ENCODE data around the gene DRD2. TPM values are rescaled to one million over a fixed set of nuclear protein-coding genes. Genes with fewer than 3 reads are reported as not detected.

DRD2 gene
- total and polyA plus RNA-seq, 3 donors from 2014 or later, result 0.74 to 2.6 (median 2.5) TPM

GRCh38 chr11:113415343-113415742 is 59.9 kb downstream of the DRD2 start:
- intact Hi-C loops (cut with DNase I; ENCODE audit: low total_unique reads), result no loop called here
- WGBS, 2 donors, result 91 to 94% methylated on average over 16 of the region's 16 CpGs
- TF ChIP-seq POLR2A (IDR thresholded peaks at IDR 0.05) (no peak), CTCF (IDR thresholded peaks at IDR 0.05) (no peak)
- H3K27ac ChIP-seq, result no peak overlapping the region
- no peaks in the 10 kb centered on the region for H3K9me3 ChIP-seq
- no peaks in the 10 kb centered on the region for H3K27me3 ChIP-seq
- H3K36me3 ChIP-seq (ENCODE audit: low read depth, missing control alignments), result no peaks in the 10 kb centered on the region
- DNase-seq, result no peak
- no peak overlapping the region for H3K4me3 ChIP-seq
- H3K4me1 ChIP-seq, result no peaks in the 10 kb centered on the region

- H3K9me3 ChIP-seq, result no peaks in the 10 kb centered on the region
- intact Hi-C loops (cut with DNase I; ENCODE audit: low total_unique reads), result no loop called here
- no peaks in the 10 kb centered on the region for H3K27me3 ChIP-seq
- DNase-seq, result no peak
- no peaks in the 10 kb centered on the region for H3K36me3 ChIP-seq (ENCODE audit: low read depth, missing control alignments)
- no peak overlapping the region for H3K4me3 ChIP-seq
- H3K4me1 ChIP-seq, result no peaks in the 10 kb centered on the region
- 86 to 92% methylated on average over 4 to 9 of the region's 9 CpGs for WGBS, 2 donors
- no peak overlapping the region for H3K27ac ChIP-seq
- TF ChIP-seq CTCF (IDR thresholded peaks at IDR 0.05) (no peak), POLR2A (IDR thresholded peaks at IDR 0.05) (no peak)
These were observed 62.5 kb downstream of the DRD2 start for GRCh38 chr11:113412675-113413074.

GRCh38 chr11:113411536-113411935 is 63.7 kb downstream of the DRD2 start:
- intact Hi-C loops (cut with DNase I; ENCODE audit: low total_unique reads), result no loop called here
- WGBS, 2 donors, result 79 to 86% methylated on average over 3 of the region's 3 CpGs
- no peaks in the 10 kb centered on the region for H3K4me1 ChIP-seq
- H3K36me3 ChIP-seq (ENCODE audit: low read depth, missing control alignments), result no peaks in the 10 kb centered on the region
- TF ChIP-seq POLR2A (IDR thresholded peaks at IDR 0.05) (no peak), CTCF (IDR thresholded peaks at IDR 0.05) (no peak)
- H3K27ac ChIP-seq, result no peak overlapping the region
- H3K27me3 ChIP-seq, result no peaks in the 10 kb centered on the region
- no peak overlapping the region for H3K4me3 ChIP-seq
- DNase-seq, result no peak
- no peaks in the 10 kb centered on the region for H3K9me3 ChIP-seq

- H3K27me3 ChIP-seq, result no peaks in the 10 kb centered on the region
- H3K9me3 ChIP-seq, result no peaks in the 10 kb centered on the region
- H3K27ac ChIP-seq, result no peak overlapping the region
- no peaks in the 10 kb centered on the region for H3K4me1 ChIP-seq
- TF ChIP-seq CTCF (IDR thresholded peaks at IDR 0.05), result no peak
- no peak for TF ChIP-seq POLR2A (IDR thresholded peaks at IDR 0.05)
- intact Hi-C loops (cut with DNase I; ENCODE audit: low total_unique reads), result no loop called here
- no peaks in the 10 kb centered on the region for H3K36me3 ChIP-seq (ENCODE audit: low read depth, missing control alignments)
- H3K4me3 ChIP-seq, result no peak overlapping the region
- WGBS, 2 donors, result 89 to 94% methylated on average over 20 to 21 of the region's 21 CpGs
- DNase-seq, result no peak
These were observed 64.6 kb downstream of the DRD2 start for GRCh38 chr11:113410414-113411135.

GRCh38 chr11:113409526-113409925 is 65.7 kb downstream of the DRD2 start:
- H3K9me3 ChIP-seq, result no peaks in the 10 kb centered on the region
- H3K36me3 ChIP-seq (ENCODE audit: low read depth, missing control alignments), result no peaks in the 10 kb centered on the region
- no peak overlapping the region for H3K27ac ChIP-seq
- WGBS, 2 donors, result 82 to 88% methylated on average over 3 of the region's 3 CpGs
- intact Hi-C loops (cut with DNase I; ENCODE audit: low total_unique reads), result no loop called here
- H3K4me1 ChIP-seq, result no peaks in the 10 kb centered on the region
- TF ChIP-seq CTCF (IDR thresholded peaks at IDR 0.05), result no peak
- TF ChIP-seq POLR2A (IDR thresholded peaks at IDR 0.05), result no peak
- no peak overlapping the region for H3K4me3 ChIP-seq
- H3K27me3 ChIP-seq, result no peaks in the 10 kb centered on the region
- no peak for DNase-seq

Data from testis (tissue), 3 donors.